Measurements from ENCODE around the gene KCNA2.
A peak's percentile ranks its signal among the peaks of the same experiment; 100 is the strongest.

DNA sequence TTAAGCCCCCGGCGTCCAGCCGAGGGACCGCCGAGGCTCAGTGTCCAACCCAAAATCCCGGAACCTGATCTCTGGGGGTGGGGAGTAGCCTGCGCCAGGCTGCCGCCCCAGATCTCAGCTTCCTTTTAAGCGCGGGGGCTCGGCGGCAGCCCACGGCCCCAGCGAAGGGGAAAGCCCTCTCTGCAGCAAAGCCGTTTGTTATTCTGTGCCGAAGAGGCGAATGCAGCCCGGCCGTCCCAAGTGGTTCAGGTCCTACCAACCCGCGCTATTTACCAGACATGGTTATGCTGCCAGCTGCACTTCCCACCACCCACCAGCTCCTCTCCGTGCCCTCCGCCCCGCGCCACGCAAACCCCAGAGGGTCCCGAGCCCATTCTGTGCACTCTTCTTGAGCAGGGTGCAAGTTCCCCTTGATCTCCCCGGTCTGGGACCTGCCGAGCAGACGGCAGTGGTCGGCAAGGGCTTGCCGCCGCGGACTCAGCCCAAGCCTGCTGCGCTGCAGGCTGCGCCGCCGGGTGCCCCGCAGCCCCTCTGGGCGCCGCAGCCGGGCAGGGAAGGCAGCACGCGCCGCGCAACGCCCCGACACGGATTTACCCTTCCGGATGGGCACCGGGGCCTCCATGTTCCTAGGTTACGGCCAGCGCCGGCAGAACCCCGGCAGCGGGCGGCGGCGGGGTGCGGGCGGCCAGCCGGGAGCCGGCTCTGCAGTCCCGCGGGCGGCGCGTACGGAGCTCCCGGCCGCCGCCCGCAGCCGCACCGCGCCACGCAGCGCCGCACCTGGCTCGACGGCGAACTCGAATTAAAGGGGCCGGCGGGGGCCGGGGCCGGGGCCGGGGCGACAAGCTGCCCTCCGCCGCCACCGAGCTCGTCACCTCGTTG is 738 bp upstream of the KCNA2 start:
- TF ChIP-seq POLR2AphosphoS5 (IDR thresholded peaks at IDR 0.05; ENCODE audit: borderline replicate concordance, low read depth, low read length), result peak; percentile 3; the same call in 1 of the 2 replicates
- no peak for TF ChIP-seq EZH2 (IDR thresholded peaks at IDR 0.05)
- no peak for TF ChIP-seq FOXP2 (optimal IDR thresholded peaks at IDR 0.05; ENCODE audit: control extremely low read depth, extremely low read length, insufficient read depth)
